Medulla oblongata (tissue), 1 donor: ENCODE data around the gene XRRA1.

Experiments
- DNase-seq: peaks from one replicate; pipeline ENCODE4 v3.0.0-alpha.2; 2015; ENCODE audit errors: extremely low spot score

Gene XRRA1

DNA sequence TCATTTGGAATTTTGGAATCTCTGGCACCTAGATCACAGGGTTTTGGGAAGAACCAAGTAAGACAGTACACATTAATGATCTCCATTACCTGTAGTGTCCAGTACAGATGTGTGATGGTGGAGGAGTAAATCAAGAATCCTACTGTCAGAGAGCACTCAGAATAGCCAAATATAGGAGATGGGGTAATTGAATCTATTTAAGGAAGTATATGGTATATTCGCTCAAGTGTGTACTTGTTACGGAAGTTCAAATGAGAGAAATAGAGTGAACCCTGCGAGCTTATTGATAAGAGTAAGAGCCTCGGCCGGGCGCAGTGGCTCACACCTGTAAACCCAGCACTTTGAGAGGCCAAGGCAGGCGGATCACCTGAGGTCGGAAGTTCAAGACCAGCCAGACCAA is 2.3 kb upstream of the XRRA1 start:
- no peak for DNase-seq

DNA sequence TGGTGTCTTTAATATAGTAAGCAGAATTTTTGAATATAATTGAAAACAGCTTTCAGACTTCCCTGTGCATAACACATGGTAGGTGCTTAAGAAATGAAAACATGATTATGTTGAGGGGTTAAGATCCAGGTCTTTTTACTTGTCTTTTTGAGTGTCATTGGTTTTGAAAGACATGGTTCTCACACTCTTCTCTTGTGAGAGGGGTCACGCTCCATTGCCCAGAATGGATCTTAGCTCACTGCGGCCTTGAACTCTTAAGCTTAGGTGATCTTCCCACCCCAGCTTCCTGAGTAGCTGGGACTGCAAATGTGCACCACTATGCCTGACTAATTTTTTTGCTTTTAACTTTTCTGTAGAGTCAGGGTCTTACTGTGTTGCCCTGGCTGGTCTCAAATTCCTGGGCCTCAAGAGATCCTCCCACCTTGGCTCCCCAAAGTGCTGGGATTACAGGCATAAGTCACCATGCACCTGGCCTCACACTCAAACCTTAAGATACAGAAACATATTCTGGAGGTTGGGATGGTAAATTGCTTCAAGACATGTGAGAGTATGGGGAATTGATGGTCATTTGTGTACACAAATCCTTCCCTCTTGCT is 1.6 kb upstream of the XRRA1 start:
- DNase-seq: no peak

DNA sequence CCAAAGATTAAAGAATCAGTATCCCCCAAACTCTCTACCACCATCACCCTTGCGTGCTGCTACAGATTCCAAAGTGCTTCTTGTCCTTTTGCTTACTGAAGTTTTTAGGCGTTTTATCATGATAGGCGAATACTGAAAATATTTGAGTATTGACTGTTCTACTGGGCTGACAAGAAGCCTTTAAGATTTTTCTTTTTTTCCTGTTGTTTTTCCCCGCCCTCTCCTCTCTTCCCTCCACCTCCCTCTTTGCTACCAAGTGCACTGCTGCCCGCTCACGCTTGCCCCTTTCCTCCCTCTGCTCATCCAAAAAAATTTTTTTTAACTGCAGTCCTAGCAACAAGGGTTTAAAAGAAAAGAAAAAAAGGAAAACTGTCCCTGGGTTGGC is 854 bp upstream of the XRRA1 start:
- DNase-seq: peak; percentile 13

DNA sequence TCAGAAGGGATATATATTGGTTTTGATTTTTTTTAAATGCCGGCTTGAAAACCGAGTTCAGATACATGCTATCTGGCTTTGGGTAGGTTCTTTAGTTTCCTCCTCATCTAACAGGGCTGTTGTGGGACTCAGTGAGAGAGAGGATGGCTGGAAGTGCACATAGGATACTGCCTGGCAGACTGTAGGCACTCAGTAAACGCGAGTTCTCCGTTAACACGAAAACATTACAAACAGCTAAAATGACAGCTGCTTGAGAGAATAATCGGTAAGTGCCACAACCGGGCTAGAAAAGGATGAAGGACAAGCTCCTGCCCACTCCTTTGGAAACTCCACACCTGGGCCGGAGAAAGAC is 369 bp downstream of the XRRA1 start:
- no peak for DNase-seq

DNA sequence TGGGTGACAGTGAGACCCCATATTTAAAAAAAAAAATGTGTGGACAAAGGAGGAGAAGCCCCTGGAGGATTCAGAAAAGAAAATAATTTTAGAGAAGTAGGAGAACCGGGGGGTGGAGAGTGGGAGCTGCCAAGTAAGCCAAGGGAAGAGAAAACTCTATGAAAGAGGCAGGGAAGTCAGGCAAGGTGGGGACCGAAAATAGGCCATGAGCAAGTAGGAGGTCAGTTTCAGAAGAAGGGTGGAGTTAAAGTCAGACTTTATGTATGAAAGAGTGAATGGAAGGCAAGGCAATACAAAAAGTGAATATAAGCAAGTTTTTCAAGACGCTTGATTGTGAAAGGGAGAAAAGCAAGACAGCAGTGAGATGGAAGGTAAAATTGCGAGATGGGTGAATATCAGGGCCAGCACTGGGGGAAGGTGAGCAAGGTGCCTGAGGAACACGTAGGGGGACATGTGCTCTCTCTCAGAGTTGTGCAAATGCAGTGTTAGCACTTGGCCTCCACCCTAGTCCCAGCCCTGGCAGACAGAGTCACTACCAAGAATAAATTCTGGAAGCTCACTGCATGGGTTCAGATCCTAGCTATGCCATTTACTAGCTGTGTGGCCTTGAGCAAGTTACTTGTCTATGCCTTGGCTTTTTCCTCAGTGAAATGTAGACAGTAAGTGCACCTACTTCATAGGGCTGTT is 6.7 kb downstream of the XRRA1 start:
- no peak for DNase-seq

DNA sequence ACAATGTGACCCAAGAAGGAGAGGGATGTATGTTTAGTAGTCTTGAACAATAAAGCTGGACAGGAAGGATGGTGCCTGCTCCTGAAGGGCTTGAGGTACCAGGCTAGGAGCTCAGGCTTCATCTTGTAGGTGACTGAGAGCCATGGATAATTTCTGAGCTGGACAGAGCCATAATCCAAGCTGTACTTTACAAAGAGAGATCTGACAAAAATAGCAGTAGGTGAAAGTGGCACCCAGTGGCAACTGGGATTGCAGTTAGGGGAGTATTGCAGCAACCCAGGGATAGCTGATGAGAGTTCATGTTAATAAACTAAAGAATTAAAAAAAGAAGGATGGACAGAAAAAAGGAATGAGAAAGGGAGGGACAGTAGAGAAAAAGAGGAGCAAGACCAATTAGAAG is 7.4 kb downstream of the XRRA1 start:
- DNase-seq: no peak

DNA sequence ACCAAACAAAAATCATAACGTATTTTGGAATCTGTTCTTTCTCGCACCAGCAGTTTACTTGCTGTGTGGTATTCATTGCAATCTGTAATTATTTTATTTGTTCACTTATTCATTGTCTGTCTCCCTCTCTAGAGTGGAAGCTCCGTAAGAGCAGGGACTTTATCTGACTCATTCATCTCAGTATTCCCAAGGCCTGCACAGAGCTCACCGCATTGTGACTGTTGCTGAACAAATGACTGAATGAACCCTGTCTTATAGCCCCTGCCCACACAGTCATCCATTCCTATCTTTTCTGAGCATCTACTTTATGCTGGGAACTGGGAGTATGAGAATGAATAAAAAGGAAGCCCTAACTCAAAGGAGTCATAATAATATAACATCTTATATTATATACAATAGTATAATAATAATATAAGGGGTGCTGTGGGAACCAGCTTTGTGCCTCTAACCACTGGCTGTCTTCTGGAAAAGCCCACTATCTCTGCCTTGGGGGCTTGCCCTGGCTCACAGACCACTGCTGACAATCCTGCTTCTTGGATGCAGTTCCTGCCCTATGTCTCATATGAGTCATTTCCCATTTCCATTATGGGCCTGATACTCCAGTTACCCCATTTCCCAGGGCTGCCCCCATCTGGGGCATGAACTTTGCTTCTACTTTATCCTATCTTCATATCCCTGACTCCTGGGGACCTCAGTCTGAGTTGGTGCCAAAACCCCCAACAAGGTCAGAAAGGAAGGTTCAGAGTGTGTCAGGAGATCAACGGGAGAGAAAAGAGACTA is 11.0 kb downstream of the XRRA1 start:
- no peak for DNase-seq

DNA sequence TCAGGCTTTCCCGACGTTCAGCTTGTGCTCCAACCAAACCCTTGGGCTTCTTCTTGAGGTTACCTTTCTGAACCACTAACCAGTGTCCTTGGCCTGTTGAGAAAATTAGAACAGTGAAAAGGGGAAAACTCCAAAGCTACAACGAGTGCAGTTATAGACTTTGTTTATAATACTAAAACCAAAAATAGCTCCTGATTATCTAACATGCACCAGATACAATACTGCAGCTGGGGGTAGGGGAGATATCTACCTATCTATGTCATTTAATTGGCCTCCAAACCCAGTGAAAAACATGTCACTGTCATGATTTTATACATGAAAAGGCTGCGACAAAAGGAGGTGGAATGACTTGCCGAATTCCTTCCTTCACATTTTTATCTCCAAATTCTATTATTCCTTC is 11.9 kb downstream of the XRRA1 start:
- DNase-seq: no peak

DNA sequence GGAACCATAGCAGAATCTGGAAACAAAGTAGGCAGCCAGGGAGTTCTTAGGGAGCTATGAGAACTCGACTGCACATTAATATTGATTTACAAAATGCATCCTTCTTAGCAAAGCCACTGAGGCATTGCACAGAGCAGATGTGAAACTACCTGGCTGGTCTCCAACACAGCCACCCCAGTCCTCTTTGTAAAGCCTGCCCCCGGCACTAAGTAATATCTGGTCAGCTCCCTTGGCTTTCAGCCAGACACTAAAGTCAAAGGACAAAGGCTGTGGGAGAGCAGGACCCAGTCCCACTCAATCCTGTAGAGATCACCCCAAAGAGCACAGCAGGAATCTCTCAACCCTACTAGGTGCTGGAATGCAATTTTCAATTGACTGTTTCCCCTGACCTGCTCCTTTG is 12.8 kb downstream of the XRRA1 start:
- no peak for DNase-seq

DNA sequence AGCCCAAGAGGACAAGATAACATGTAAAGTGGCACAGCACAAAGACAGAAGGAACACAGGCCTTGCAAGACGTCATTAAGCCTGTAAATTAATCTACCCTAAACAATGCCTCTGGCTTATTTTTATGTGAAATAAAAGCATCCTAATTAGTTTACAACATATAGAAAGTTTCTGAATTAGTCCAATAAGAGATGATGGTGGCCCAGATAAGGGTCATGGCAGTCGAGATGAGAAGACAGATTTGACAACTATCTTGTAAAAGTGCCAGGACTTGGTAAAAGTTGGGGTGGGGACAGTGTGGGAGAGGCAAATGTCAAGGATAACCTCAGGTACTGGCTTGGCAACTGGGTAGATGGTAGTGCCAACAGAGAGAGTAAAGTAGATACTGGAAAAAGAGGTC is 13.6 kb downstream of the XRRA1 start:
- no peak for DNase-seq

DNA sequence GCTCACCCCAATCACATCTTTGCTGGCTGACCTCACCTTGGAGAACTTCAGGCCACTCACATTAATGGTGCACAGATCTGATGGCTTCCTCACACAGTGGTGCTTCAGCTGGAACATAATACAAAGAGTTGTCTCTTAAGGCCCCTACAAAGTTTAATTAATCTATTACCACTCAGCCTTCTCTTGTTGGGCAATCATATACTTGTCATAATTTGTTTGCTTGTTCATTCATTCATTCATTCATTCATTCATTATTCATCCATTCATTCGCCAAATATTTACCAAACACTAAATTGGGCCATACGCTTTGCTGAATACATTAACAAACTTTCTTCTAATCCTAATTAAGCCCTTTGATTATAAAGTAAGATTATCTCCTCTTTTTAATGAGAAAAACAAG is 15.1 kb downstream of the XRRA1 start:
- no peak for DNase-seq

DNA sequence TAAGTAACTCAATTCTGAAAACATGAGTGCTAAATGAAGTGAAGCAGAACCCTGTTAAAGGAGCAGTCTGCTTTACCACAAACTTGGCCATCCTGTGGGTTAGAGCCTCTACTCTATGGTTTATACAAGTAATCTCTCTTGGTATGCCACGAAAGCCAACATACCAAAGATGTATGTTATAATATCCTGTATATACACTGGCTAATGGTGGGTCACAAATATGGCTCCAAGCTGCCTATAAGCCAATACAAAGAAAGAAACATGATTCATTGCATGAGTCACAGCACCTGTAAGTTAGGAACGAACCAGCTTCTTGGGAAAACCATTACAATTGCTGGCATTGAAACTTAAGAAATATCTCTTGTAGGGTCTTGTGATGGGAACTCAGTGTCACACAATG is 16.1 kb downstream of the XRRA1 start:
- DNase-seq: no peak

DNA sequence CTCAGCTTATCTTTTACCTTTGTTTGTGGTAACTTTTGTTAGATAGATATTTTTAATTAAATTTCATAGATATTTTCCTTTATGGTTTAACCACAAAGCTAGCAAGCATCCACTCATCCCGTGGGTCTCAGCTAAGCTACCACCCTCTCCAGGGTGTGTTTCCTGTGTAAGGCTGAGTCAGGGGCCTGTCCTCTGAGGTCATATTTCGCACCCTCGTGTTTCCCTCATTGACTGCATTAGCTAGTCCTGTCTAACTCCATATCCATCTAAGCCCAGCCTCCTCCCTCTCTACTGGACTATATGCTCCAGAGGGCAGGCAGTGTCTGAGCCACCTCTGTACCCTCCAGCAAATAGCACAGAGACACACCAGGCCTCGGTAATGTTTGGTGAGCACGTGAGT is 16.7 kb downstream of the XRRA1 start:
- no peak for DNase-seq

DNA sequence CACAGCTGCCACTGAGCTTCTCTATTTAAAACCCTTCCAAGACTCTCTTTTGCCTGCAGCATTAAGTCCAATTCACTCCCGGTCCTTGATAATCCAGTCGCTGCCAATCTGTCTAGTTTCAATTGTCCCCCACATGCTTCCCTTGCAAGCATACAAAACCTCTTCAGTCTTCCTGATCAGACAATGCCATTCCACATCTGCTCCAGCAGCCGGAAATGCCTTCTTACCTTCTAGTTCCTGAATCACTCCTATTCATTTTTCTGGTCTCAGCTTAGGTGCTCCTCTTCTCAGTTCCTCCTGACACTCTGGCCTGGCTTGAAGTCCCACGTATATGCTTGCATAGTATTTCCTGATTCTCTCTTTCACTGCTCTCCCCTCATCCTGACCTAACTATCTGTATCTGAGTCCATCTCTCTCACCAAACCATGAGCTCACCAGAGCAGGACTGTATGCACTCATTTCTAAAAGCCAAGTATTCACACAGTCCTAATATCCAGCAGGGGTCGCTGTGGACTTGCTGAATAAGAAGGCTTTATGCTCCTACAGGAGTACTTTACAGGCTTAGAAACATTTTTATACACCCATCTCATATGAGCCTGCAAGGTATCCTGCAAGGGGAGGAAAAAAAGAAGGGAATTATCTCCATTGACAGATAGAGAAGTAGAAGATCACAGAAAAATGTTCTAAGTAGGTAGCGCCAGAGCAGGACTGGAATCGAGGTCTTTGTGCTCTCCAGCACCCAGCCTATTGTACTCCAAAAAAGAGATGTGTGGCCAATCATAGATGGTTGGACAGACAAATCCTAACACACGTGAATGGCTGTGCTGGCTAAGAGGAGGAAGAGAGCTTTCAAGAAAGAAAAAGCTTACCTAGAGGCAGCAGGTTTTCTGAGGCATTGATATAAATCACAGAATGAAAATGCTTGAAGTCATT is 19.2 kb downstream of the XRRA1 start:
- peak; percentile 96 for DNase-seq

DNA sequence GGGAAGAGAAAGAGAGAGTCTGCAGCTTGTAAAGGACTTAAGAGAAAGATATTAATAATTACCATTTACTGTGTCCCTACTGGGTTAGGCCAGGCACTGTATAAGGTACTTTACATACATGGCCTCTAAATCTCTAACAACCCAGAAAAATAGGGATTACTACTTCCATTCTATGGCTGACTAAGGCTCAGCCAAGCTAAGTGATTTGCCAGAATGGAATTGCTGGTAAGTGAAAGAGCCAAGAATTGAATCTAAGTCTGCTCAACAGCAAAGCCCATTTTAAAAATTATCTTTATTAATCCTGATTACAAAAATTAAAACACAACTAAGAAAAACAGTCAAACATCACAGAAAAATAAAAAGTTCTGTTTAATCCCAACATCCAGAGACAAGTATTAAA is 21.4 kb downstream of the XRRA1 start:
- no peak for DNase-seq

DNA sequence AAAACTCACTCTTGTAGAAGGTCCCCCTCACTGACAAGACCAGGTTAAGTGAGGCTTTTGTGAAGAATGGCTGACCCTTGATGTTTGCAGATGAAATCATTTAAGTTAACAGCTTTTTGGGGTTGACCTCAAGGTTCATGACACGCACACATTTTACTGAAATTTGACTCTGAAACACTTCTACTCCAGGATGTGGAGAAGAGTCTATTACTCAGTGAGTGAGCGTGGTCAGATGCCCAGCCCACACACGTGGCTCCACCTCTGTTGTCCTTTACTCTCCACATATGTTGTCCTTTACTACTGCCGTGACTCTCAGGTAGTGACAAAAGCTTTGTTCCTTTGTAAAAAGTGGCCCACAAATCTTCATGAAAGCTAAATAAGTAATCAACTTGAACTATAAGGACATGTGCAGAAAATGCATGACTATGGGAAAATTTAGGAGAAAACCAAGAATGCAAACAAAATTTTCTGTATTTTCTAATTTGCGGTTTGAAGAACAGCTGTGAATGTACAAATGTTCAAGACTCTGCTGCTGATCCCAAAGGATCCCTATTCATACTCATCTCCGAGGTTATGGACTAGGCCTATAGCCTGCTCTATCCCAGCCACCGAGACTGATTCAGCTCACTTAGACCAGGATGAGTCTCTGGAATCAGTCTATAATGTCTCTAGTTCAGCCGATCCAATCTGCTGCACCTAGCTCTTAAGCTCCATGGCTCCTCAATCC is 22.4 kb downstream of the XRRA1 start:
- no peak for DNase-seq

DNA sequence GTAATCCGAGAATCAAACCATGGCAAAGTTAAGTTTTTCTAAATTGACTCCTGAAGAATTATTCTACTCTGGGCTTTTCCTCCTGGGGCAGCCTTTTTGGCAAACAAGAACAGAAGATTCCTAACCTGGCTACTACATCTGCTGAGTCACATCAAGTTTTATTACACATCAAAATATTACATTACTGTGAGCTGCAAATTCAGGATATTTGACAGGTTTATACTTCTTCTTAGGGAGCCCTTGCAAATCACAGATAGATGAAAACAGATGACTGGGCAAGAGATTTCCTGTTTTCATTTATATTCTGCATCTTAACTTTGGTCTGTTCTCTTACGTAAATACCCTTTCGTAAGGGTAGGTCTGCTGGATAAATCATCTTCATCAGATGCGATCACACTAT is 23.6 kb downstream of the XRRA1 start:
- no peak for DNase-seq

DNA sequence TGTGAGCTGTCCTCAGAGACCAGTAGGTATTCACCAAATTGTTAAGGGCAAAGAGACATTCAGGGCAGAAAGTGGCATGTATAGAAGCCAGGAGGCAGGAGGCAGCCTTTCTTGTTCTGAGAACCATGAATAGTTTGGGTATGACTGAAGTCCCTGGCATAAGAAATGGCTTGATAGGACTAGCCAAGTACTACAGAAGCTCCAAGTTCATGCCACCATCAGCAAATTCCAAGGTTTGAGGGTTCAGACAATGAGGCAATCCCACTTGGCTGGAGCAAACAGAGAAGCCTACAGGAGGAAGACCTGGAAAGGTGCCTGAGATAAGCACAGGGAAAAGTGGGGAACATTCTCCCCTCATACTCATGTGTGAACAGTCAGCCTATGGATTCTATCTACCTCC is 25.8 kb downstream of the XRRA1 start:
- no peak for DNase-seq

DNA sequence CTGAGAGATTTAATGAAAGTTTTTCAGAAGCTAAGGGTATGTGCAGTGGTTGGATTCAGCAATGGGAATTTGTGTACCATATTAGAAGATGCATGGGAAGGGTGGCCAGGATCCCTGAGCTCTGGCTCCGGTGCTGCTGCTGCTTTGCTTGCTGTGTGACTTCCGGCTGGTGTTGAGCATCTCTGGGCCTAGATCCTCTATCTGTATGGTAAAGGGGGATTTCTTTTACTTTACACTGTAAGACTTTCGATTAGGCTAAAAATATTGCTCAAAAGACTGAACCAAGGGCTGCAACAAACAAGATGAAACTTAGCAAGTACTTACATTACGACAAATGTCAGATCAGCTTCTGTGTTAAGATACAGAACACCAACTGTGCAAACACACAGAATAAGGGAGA is 39.1 kb downstream of the XRRA1 start:
- no peak for DNase-seq

DNA sequence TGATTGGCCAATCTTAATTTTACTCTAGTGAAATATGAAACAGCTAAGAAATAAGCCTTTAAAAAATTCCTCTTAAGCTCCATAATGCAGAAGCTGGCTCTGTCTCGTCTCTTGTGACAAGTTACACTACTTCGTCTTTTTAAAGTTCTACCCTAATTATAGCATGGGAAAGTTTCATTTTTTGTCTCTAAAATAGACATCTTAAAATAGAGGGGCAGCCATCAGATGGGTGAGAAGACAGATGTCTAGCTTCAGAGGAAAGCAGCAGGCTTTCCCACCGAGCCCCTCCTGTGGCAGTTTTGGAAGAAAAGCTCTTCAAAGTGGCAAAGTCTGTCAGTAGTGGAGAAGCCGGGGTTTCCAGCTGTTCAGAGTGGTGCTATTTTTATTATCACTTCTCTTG is 39.5 kb downstream of the XRRA1 start:
- no peak for DNase-seq

DNA sequence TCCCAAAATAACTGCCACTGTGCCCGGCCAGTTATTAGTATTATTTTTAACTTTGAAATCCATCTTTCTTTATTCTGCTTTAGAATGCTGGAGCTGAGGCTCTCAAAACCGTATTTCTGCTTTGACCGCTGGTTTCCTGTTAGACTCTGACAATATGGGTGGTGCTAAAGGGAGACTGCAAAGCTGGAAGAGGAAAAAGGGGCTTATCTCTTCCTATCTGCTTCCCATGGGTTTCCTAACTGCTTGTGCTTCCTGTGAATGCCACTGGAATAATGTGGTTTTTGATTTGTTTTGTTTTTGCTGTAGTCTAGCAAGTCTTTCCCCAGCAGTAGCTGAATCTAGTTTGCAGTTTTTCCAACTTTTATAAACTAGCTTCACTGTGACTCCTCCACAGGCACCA is 43.6 kb downstream of the XRRA1 start:
- DNase-seq: no peak

DNA sequence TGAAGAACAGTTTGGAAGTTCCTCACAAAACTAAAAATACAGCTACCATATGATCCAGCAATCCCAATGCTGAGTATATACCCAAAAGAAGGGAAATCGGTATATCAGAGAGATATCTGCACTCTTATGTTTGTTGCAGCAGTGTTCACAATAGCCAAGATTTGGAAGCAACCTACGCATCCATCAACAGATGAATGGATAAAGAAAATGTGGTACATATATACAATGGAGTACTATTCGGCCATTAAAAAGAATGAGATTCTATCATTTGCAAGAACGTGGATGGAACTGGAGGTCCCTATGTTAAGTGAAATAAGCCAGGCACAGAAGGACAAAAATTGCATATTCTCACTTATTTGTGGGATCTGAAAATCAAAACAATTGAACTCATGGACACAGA is 46.5 kb downstream of the XRRA1 start:
- no peak for DNase-seq
